DMS53 (cell line): ENCODE results near the gene DCPS.
"Not testable (repeated sequence)": the region's sequence is repeated elsewhere in the genome, so short reads cannot be mapped to it uniquely, and the experiment has no call there.

Experiments
- DNase-seq: peaks from one replicate; lab custom pipeline; 2025; lab: John Stamatoyannopoulos, UW

Gene DCPS, protein sequence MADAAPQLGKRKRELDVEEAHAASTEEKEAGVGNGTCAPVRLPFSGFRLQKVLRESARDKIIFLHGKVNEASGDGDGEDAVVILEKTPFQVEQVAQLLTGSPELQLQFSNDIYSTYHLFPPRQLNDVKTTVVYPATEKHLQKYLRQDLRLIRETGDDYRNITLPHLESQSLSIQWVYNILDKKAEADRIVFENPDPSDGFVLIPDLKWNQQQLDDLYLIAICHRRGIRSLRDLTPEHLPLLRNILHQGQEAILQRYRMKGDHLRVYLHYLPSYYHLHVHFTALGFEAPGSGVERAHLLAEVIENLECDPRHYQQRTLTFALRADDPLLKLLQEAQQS

DNA sequence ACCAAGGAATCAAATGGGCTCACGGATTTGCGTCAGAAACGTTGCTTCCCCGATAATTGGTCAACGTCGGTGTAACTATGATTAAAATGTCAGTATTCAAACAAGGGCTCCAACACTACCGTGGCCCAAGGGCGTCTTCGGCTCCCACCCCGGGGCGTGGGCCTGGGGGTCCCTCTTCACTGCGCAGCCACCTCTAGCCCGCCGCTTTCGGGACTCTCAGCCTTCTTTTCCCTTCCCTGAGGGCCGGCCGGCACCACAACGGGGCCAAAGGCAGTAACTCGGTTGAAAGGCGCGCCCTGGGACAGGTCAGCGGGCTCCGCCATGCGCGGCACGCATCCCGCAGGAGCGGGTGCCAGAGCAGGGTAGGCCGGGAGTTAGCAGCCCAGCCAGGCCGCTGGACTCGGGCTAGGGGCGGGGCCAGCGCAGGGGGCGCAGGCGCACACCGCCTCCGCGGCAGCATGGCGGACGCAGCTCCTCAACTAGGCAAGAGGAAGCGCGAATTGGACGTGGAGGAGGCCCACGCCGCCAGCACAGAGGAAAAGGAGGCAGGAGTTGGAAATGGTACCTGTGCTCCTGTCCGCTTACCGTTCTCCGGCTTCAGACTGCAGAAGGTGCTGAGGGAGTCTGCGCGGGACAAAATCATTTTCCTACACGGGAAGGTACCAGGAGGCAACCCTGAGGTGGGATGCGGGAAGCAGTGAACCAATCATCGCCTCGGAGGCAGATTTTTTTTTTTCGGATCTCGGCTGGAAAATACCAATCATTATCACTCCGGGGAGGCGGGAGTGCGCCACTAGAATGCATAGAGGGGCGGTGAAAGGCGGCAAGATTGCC is at the start of gene DCPS:
TSS of gene DCPS (plus strand) at position 438 of the 834 bp plus-strand sequence. CDS start at position 459, 21 bp downstream.
- peak; percentile 96 for DNase-seq

DNA sequence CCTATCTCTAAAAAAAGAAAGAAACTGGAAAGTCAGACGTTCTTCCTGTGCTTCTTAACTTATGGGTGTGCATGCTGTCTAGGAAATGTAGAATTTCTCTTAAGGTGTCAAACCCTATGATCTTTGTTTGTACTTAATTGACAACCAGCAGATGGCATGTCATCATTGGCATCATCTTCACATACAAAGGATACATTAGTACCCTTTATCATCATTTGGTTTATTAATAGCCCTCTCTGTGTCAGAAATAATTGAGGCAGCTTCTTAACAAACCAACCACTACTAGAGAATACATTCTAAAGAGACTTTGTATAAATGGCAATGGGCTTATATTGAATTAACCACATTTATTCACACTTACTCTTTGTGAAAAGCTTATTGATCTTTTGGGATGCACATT is 49.0 kb upstream of the DCPS start:
- no peak for DNase-seq

DNA sequence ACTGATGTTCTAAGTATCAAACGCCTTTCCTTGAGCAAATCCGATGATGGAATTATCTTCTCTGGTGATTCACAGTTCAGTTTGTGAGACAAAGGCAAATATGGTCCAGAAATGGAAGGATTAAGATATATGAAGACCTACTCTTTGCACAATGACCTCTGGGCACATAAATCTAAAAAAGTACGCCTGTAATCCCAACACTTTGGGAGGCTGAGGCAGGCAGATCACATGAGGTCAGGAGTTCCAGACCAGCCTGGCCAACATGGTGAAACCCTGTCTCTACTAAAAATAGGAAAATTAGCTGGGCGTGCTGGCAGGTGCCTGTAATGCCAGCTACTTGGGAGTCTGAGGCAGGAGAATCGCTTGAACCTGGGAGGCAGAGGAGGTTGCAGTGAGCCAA is 48.4 kb upstream of the DCPS start:
- DNase-seq = not testable (repeated sequence)

DNA sequence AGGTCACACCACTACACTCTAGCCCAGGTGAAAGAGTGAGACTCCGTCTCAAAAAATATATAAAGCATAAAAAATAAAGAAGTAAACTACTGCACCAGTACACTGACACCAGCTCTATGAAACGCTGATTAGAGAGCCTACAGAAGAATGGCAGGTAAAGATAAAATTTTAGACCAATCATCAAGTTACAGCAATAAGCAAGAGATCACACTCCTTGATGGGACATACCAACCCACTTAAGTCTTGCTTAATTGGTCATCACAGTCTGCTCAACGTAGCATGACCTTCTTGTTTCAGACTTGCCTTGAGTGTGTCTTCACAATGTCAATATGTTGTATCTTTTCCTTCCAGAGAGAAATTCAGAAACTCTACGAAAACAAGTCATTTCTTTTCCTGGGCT is 47.6 kb upstream of the DCPS start:
- no peak for DNase-seq

DNA sequence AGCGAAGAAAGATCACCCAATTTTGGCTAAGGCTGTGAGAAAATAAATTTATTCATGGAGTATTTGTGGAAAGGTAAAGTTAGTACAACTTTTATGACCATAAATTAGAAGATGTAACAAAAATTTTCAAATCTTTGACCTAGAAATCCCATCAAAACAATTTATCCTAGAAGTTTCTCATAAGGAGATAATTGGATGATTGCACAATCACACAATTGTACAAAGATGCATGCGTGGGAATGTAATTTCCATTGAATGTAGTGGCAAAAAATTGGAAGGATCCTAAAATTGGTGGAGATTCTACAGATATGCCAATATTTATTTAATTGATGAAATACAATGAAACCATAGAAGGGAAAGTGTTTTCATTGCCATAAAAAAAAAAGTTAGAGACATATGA is 46.7 kb upstream of the DCPS start:
- DNase-seq = no peak

DNA sequence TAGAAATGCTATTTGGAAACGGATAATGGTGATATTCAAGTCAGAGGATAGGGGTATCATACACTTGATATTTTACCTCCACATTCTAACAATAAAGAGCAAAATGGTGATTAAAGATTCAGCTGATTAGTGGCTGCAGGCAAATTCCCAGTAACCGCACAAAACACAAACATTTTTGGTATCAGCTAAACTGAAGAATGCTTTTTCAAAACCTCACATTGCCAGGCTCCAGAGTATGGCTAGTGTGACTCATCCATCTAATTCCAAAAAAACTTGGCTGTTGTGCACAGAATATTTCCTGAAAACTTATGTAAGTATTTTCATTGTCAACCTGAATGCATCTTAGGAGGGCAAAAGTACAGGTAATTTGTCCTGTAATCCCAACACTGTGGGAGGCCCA is 46.1 kb upstream of the DCPS start:
- DNase-seq = no peak

DNA sequence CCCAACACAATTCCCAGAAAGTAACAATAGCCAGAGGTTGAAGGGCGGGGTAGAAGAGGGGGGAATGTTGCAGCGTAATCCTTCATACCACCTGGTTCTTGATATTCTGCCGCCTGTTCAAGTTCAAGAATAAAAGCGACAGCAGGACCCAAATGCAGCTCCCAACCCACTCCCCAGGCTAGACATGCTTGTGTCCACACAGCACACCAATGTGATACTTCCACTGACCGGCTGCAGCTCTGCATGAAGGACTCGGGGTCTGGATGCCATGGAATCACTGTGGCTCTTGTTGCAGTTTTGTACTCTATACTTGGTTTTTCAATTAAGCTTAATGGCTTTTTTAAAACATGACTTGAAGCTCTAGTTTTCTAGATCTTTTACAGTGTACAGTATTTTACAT is 41.6 kb upstream of the DCPS start:
- DNase-seq = no peak

DNA sequence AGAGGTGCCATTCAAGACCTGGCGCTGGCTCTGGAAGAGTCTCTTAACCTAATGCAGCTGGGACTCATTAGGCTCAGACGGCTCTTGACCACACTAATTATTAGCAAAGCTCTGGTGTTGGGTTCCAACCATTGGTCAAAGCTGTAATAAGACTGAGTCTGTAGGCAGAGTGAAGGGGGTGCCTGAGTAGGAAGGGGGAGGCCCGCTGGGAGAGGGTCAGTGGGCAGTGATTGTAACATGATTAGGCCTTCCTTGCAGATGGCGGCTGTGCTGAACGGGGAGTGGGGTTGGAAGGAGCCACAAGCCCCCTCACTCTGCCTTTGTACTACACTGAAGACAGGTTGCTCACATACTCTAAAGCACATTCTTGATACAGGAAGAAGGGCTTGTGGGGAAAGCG is 40.4 kb upstream of the DCPS start:
- no peak for DNase-seq

DNA sequence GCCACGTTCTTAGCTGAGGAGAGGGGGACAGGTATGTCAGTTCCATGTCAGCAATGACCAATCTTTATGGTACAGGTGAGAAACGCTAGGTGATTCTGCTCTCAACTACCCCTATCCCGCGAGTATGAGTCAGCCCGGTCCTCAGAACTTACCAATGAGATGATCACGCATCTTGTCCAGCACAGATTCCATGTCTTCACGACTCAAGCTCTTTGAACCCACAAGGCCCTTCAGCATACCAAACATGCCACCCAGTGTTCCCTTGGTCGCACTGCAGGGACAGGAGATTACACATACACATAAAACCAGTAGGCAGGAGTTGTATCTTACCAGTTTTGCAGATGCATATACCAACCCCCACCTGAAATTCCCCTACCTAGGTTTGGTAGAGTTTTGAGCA is 38.0 kb upstream of the DCPS start:
- DNase-seq = peak; percentile 27

DNA sequence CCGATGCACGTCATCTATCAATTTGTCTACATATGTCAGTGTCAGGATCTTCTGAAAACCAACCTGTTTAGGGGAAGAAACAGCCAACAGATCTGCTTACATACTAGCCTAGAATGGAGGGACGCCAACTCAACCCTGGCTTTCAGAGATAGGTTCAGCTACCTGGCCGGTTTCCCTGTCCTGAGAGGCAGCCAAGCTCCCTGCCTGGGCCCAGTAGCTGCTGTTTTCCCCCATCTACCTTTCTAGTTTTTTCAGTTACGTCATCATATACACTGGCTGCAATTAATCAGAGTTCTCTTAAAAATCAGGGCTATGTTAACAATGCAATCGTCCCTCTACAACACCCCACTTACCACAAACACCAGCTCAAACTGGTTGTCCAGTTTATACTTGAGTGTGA is 36.2 kb upstream of the DCPS start:
- DNase-seq = peak; percentile 35

DNA sequence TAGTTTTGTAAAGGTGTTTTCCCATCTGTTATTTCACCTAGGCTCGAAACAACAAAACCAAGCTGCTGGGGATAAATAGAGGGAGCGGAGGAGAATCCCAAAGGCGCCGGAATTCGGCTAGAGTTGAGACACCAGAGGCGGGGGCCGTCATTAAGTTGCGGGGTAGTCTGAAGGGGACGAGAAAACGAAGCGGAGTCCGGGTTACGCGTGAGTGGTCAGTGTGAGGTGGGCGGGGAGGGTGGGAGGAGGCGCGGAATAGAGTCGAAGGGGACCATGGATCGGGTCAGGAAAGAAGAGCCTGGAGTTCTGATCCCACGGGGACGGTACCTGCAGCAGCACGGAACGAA is 35.5 kb upstream of the DCPS start:
- DNase-seq = no peak

DNA sequence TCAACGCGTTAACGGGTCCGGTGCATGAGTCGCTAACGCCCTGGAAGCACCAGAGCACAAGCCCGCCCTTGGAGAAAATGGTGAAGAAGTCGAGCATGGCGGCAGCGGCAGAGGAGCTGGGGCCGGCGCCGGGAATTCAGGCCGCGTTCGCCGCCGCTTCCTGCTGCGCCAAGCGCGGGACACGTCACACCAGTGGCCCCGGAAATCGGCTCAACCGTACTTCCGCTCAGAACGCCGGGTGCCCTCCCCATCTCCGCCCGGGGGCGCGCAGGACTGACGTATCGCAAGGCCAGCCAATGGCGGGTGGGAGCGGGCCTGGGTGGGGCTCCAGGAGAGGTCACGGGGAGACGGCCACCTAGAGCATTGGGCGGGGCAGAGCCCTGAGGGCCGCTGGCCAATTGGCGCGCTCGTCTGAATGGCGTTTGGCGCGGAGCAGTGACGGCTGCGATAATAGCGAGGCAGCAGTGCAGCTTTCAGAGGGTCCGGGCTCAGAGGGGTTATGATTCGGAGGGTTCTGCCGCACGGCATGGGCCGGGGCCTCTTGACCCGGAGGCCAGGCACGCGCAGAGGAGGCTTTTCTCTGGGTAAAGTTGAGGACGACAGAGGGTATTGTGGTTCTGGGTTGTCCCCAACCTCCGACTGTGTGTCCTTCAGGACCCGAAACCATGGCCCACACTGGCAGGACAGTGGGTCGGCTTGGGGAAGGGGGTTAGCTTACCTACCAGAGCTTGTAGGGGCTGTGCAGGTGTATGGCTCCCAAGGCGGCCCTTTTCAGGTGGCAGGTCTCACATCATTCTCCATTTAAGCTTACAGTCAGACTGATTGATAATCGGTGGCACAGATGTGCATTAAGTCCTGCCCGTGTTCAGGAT is 34.9 kb upstream of the DCPS start, which contains the start of the genes FOXRED1 and SRPRA:
TSS of gene FOXRED1 (plus strand) at position 447 of the 872 bp plus-strand sequence. CDS start at position 500, 53 bp downstream.
TSS of gene SRPRA (minus strand) at position 188 of the 872 bp plus-strand sequence. CDS start at position 97, 91 bp downstream.
- DNase-seq = peak; percentile 100

DNA sequence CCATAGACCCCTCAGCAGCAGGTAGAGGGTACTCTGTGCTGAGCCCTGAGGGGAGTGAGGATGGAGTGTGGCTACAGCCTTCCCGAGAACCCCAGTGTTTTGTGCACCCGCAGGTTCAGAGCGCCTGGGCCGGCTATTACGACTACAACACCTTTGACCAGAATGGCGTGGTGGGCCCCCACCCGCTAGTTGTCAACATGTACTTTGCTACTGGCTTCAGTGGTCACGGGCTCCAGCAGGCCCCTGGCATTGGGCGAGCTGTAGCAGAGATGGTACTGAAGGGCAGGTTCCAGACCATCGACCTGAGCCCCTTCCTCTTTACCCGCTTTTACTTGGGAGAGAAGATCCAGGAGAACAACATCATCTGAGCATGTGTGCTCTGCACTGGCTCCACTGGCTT is 26.5 kb upstream of the DCPS start:
- no peak for DNase-seq

DNA sequence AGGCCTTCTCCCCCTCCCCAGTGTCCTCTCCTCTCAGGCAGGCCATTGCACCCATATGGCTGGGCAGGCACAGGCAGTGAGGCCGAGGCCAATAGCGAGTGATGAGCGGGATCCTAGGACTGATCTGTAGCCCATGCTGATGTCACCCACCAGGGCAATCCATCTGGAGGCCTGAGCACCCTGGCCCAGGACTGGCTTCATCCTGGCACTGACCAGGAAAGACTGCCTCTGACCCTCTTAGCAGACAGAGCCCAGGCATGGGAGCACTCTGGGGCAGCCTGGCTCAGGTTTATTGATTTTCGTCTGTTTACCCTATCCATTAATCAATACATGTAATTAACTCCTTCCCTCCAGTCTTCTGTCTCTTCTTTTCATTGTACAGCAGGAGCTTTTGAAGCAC is 26.1 kb upstream of the DCPS start:
- no peak for DNase-seq

DNA sequence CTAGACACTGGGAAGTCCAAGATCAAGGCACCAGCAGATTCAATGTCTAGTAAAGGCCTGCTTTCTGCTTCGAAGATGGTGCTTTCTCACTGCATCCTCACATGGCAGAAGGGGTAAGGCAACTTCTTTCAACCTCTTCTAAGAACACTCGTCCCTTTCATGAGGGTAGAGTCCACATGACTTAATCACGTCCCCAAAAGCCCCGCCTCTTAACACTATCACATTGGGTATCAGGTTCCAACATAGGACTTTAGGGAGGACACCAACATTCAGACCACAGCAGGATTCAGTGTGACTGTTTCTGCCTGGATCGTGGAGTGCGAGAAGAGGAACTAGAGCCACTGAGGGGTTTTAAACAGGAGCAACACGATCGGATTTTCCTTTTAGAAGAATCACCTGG is 24.7 kb upstream of the DCPS start:
- DNase-seq = no peak

DNA sequence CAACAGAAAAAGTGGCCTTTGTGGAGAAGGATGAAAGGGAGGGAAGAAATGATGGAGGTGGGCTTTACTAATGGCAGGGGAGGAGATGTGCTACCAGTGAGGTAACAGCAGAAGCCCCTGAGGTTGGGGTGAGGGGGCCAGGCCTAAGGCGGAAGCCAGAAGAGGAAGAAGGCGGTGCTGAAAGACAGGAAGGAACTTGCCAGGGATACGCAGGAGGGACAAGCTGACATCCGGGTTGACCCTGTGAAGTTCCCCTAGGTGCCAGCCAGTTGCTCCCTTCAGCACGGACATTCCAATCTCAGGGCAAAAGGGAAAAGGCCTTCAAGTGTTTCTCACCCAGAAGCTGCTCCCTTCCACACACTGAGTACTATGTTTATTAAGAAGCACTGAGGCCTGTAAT is 23.3 kb upstream of the DCPS start:
- no peak for DNase-seq

DNA sequence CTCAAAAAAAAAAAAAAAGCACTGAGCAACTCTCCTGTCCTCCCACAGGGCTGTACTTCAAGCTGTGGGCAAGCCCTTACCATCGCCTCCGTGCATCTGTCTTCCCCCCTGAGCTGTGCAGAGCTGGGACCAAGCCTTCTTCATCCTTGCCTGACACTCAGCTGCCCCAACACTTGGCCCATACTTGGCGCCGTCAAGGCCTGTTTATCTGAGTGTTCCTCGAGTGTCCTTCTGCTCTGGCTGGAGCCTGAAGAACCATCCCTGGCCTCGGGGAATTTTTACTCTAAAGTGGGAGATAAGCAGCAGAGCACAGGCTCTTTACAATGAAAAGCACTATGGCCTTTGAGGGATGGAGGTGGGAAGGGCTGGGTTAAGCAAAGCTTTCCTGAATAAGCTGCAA is 22.6 kb upstream of the DCPS start:
- DNase-seq = no peak

DNA sequence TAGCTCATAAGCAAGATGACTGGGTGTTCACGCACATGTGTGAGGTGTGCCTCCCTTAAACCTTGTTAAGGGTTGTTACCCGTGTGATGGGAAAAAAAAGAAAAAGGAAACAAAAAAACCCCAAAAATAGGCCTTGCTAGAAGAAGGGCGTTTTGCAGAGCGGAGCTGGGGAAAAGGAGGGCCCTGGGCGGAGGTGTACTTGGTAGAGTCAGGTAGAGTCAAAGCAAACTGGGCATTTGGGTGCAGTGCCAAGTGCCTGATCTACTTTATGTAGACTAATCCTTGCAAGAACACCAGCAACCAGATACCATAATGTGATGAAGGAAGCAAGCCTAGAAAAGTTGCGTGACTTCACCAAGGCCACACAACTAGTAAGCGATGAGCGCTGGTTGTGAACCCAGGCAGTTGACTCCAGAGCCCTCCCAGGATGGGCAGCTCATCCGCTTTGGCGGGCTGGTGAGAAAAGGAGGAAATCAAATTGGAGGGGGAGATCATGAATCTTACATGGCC is 22.1 kb upstream of the DCPS start:
- no peak for DNase-seq

DNA sequence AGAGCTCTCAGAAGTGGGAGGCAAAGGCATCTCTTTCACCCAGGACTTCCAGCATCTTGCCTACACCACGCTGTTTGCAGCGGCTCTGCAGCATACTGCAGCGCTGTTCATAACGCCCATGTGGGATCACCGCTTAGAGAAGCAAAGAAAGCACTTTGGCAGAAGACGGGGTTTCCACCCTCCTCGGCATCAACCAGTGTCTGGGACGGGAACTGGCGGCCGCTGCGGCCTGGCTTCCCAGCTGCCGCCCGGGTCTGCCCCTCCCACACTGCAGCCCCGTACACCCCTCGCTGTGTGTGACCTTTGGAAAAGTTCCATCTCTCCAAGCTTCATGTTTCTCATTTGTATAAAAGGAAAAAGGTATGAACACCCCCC is 21.5 kb upstream of the DCPS start:
- DNase-seq = peak; percentile 67

DNA sequence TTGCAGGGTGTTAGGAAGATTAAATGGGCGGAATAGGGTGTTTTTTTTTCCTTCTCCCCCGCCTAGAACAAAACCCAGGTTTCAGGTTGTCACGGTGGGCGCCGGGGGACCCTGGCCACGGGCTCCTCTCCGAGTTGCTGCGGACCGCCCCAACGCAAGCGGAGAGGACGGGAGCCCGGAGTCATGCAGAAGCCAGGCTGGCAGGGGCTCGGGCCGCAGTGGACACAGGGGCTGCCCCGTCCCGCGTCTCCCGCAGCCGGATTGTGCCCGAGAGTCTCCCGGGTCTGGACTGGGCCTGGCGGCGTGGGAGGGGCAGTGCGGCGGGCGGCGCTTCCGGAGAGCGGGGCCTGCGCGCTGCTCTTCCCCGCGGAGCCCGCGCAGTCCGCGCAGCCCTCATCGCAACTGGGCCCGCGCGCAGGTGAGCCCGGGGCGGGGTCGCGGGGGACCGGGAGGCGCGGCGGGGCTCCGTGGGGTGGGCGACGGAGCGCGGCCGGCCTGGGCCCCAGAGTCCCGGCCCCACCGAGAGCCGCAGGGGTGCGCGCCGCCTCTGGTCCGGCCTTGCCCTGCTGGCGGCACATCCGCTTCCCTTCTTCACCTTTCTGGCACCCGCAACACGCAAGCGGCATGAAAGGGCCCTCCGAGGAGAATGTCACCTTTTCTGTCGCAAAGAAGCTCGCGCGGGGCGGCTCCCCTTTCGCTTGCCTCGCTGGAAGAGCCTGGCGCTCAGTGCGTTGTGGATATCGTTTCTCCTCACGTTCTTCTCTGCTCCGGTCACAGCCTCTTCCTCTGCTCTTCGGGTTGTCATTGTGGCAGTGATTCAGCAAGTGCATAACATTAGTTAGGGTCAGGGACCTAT is 20.9 kb upstream of the DCPS start, which contains the start of gene TIRAP:
TSS of gene TIRAP (plus strand) at position 358 of the 856 bp plus-strand sequence. CDS start 7,802 bp downstream, outside the sequence.
- DNase-seq = peak; percentile 84

DNA sequence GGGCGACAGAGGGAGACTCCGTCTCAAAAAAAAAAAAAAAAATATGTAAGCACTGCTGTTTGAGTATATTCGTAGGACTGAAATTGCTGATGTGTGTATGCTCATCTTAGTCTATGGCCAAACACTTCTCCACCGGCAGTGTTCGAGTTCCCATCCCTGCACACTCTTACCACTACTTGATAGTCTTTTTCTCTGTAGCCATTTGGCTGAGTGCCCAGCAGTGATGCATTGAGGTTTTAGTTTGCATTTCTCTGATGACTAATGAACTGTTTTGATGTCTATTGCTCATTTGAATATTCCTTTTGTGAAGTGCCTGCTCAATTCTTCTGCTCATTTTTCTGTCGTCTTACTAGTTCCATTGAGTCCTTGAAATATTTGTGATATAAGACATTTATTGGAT is 19.0 kb upstream of the DCPS start:
- DNase-seq = peak; percentile 92
